Choroid plexus epithelial cell (primary cell): ENCODE results near the gene SGO1.

Experiments used
- DNase-seq: peaks from one replicate; pipeline ENCODE4 v3.0.0-alpha.2; 2010; ENCODE audit warnings: low read depth
- H3K4me3 ChIP-seq: 2 replicates; pipeline ENCODE4 v1.5.1; 2011; ENCODE audit warnings: low read depth, mild to moderate bottlenecking, control low read depth, low read length, moderate library complexity
- TF ChIP-seq, protein P1 (sequence below): conservative IDR thresholded peaks from 2 replicates; pipeline ENCODE4 v1.5.1; 2011; ENCODE audit warnings: low read depth, mild to moderate bottlenecking, control low read depth, inconsistent platforms, low read length, moderate library complexity

Gene SGO1

DNA sequence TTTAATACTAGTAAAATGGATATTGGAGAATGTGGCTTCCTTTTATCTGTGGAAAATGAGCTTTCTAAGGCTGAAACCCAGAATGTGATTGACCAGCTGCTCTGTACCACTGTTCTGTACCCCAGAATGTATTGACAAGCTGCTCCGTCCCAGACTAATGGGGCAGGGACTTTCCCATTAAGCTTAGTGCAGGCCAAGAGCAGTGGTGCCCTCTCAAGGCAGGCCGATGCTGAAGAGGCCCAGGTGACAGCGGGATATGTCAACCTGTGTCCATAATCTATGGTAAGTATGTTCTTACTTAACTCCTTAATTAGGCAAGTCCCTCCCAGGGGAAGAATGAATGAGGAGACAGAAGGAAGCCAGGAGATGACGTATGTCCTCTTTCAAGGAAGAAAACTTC lies 31.1 kb downstream of the SGO1 start:
- DNase-seq: no peak
- TF ChIP-seq, protein P1, sequence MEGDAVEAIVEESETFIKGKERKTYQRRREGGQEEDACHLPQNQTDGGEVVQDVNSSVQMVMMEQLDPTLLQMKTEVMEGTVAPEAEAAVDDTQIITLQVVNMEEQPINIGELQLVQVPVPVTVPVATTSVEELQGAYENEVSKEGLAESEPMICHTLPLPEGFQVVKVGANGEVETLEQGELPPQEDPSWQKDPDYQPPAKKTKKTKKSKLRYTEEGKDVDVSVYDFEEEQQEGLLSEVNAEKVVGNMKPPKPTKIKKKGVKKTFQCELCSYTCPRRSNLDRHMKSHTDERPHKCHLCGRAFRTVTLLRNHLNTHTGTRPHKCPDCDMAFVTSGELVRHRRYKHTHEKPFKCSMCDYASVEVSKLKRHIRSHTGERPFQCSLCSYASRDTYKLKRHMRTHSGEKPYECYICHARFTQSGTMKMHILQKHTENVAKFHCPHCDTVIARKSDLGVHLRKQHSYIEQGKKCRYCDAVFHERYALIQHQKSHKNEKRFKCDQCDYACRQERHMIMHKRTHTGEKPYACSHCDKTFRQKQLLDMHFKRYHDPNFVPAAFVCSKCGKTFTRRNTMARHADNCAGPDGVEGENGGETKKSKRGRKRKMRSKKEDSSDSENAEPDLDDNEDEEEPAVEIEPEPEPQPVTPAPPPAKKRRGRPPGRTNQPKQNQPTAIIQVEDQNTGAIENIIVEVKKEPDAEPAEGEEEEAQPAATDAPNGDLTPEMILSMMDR: no peak
- no peak overlapping the region for H3K4me3 ChIP-seq

DNA sequence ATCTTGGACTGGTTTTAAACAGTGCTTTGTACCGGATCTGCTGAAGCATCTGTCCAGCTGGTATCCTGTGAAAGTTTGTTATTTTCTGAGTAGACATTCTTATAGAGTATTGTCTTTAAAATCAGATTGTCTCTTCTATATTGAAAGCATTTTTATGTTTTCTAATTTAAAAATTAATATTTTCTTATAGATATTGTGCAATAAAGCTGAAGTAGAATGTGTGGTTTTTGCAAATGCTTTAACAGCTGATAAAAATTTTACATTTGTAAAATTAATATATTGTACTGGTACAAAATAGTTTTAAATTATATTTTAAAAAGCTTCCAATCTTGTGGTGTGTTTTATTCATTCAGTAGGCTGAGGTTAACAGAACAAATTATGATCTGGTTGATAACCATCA lies 31.9 kb downstream of the SGO1 start:
- TF ChIP-seq, protein P1: no peak
- DNase-seq: no peak
- no peak overlapping the region for H3K4me3 ChIP-seq

DNA sequence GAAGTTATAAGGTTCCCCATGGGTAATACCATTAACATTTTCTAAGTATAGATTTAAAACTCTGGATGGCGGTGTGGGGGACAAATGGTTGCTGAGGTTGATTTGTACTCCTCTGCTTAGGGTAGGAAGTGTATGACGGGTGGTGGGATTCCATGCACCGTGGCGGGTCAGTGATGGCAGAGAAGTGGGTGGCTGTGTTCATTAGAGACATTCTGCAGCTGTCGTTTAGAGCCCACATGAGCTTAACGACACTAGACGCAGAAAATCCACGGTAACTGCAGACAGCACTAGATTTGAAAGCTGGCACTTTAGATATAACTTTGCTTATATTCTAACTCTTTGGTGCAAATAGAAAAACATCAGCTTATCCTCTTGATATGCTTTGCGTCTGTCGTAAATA lies 37.5 kb downstream of the SGO1 start:
- DNase-seq: no peak
- TF ChIP-seq, protein P1: no peak
- H3K4me3 ChIP-seq: no peak overlapping the region

DNA sequence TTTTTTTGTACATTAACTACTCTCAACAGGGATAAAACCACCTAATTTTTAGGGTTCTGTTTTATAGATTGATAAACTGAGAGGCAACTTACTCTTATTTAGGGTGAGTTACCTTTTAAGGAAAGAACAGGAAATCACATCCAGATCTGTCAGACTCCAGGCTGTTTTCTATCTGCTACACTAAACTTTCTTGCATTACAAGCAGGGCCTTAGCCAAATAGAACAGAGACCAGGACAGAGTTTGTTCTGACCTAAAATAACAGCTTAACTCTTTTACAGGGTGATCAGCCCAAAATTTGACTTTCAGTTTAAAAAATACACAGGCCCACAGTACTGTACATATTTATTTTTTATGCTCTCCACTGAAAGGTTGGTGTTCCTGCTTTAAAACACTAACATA lies 38.6 kb downstream of the SGO1 start:
- H3K4me3 ChIP-seq: no peak overlapping the region
- peak; percentile 5 for DNase-seq
- TF ChIP-seq, protein P1: no peak

DNA sequence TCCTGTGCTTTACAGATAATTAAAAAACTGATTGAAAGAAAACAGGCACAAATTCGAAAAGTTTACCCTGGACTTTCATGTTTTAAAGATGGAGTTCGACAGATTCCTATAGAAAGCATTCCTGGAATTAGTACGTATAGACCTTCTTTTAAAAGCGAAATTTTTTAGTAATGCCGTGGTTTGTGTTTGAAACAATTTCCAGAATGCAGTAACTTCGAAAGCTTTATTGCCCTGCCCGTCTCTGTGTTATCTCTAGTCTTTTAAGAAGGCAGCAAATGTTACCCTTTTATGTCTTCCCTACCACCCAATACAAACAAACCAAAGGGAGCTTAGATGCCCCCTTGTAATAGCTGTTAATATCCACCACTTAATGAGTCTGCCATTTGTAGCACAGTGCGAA lies 39.7 kb downstream of the SGO1 start:
- TF ChIP-seq, protein P1: no peak
- no peak for DNase-seq
- H3K4me3 ChIP-seq: no peak overlapping the region

DNA sequence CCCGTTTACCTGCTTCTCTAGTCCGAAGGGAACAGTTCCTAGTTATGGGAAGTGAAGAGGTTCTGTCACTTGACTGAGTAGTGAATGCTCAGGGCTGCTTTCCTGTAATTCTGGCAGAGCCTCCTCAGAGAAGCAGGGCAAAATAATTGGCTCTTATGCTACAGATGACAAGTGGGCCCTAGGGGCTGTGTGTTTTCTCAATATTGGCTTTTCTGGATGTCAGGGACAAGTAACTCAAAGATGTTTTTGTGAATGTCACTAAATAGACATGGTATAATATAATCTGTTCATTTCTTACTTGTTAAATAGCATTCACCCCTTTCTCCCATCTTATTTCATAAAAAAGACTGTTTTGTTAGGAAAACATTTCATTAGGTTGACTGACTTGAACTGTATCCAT lies 40.1 kb downstream of the SGO1 start:
- DNase-seq: no peak
- no peak overlapping the region for H3K4me3 ChIP-seq
- TF ChIP-seq, protein P1: no peak

DNA sequence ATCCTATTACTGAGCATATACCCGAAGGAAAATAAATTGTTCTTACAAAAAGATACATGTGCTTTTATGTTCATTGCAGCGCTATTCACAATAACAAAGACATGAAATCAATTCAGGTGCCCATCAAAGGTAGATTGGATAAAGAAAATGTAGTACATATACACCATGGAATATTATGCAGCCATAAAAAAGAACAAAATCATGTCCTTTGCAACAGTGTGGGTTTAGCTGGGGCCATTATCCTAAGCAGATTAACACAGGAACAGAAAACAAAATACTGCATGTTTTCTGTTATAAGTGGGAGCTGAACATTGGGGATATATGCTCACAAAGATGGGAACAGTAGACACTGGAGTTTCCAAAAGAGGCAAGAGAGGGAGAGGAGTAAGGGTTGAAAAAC lies 42.5 kb downstream of the SGO1 start:
- TF ChIP-seq, protein P1: no peak
- no peak overlapping the region for H3K4me3 ChIP-seq
- DNase-seq: no peak
